ENCODE results near the gene MAB21L3.

The MAB21L3 gene

GRCh38 chr1:116112388-116113140 lies 1.4 kb downstream of the MAB21L3 start:
- no peak for DNase-seq

- DNase-seq: no peak
Measured at GRCh38 chr1:116113615-116114014, 2.4 kb downstream of the MAB21L3 start.

- DNase-seq: no peak
Measured at GRCh38 chr1:116115476-116116439, 4.6 kb downstream of the MAB21L3 start.

GRCh38 chr1:116118471-116118870 lies 7.3 kb downstream of the MAB21L3 start:
- no peak for DNase-seq

- DNase-seq: no peak
Measured at GRCh38 chr1:116119876-116120275, 8.7 kb downstream of the MAB21L3 start.

- DNase-seq: no peak
Measured at GRCh38 chr1:116122955-116123757, 12.0 kb downstream of the MAB21L3 start.

- no peak for DNase-seq
Measured at GRCh38 chr1:116123837-116124533, 12.8 kb downstream of the MAB21L3 start.

- no peak for DNase-seq
Measured at GRCh38 chr1:116125758-116126157, 14.6 kb downstream of the MAB21L3 start.

- DNase-seq: no peak
Measured at GRCh38 chr1:116126281-116126680, 15.1 kb downstream of the MAB21L3 start.

- DNase-seq: no peak
Measured at GRCh38 chr1:116127123-116127847, 16.1 kb downstream of the MAB21L3 start.

- DNase-seq: no peak
Measured at GRCh38 chr1:116127848-116128540, 16.8 kb downstream of the MAB21L3 start.

GRCh38 chr1:116128664-116129063 lies 17.5 kb downstream of the MAB21L3 start:
- no peak for DNase-seq

- DNase-seq: no peak
Measured at GRCh38 chr1:116129537-116129936, 18.3 kb downstream of the MAB21L3 start.

GRCh38 chr1:116130356-116130755 lies 19.2 kb downstream of the MAB21L3 start:
- DNase-seq: no peak

- DNase-seq: no peak
Measured at GRCh38 chr1:116131170-116131569, 20.0 kb downstream of the MAB21L3 start.

- DNase-seq: no peak
Measured at GRCh38 chr1:116131866-116132605, 20.8 kb downstream of the MAB21L3 start.

GRCh38 chr1:116133696-116134475 lies 22.7 kb downstream of the MAB21L3 start:
- DNase-seq: no peak

- no peak for DNase-seq
Measured at GRCh38 chr1:116134476-116134773, 23.2 kb downstream of the MAB21L3 start.

GRCh38 chr1:116138277-116138792 lies 27.1 kb downstream of the MAB21L3 start:
- DNase-seq: no peak

All from left hindlimb (tissue), 1 donor.